H1 (cell line): ENCODE measurements around the gene DNA2. TPM values are rescaled to one million over a fixed set of nuclear protein-coding genes. Genes with fewer than 3 reads are reported as not detected.

Experiments used
- ATF3 ChIP-seq: IDR thresholded peaks from 2 replicates; pipeline ENCODE4 v1.6.1; 2011; ENCODE audit warnings: low read depth, mild to moderate bottlenecking, low read length; ENCODE audit not compliant: insufficient read depth
- BCL11A ChIP-seq, 2 experiments: IDR thresholded peaks; one replicate each; pipeline ENCODE4 v1.6.1; 2011; ENCODE audit warnings: low read depth in 2 of 2, low read length in 2 of 2, mild to moderate bottlenecking in 2 of 2
- CEBPB ChIP-seq: IDR thresholded peaks from 2 replicates; pipeline ENCODE4 v1.6.1; 2012; ENCODE audit warnings: low read depth, low read length
- E2F6 ChIP-seq: IDR thresholded peaks from 2 replicates; pipeline ENCODE4 v1.6.1; 2012; ENCODE audit warnings: inconsistent platforms
- EZH2 ChIP-seq: fragments of 200-600 bp; sonication (generic); IDR thresholded peaks from 2 replicates; pipeline ENCODE4 v1.7.1; 2012; ENCODE audit warnings: low read depth, mild to moderate bottlenecking, moderate library complexity, low read length, inconsistent platforms; ENCODE audit not compliant: severe bottlenecking
- HDAC2 ChIP-seq, 2 experiments: fragments of 300-600 bp in 1 of 2; sonication (generic) in 1 of 2; IDR thresholded peaks; 2 replicates each; pipeline ENCODE4 v1.6.1; 2011 to 2012; ENCODE audit warnings: low read depth in 2 of 2, low read length in 2 of 2, mild to moderate bottlenecking in 2 of 2, moderate library complexity in 2 of 2, borderline replicate concordance in 1 of 2, inconsistent platforms in 1 of 2
- HDAC6 ChIP-seq: IDR thresholded peaks from one replicate; pipeline ENCODE4 v1.7.1; 2012; ENCODE audit warnings: low read depth, mild to moderate bottlenecking, inconsistent platforms, low read length, moderate library complexity
- NRF1 ChIP-seq: IDR thresholded peaks from 2 replicates; pipeline ENCODE4 v1.6.1; 2011; ENCODE audit warnings: mild to moderate bottlenecking, low read depth, low read length, improper control_type of control experiment
- PHF8 ChIP-seq: fragments of 200-600 bp; sonication (generic); conservative IDR thresholded peaks from 2 replicates; pipeline ENCODE4 v1.7.1; 2012; ENCODE audit warnings: low read depth, mild to moderate bottlenecking, inconsistent platforms, low read length, moderate library complexity
- POU5F1 ChIP-seq: IDR thresholded peaks from 2 replicates; pipeline ENCODE4 v1.6.1; 2011; ENCODE audit warnings: low read depth, mild to moderate bottlenecking, low read length, moderate library complexity
- RAD21 ChIP-seq, 2 experiments: IDR thresholded peaks in 1 of 2; conservative IDR thresholded peaks in 1 of 2; 2 replicates each; pipeline ENCODE4 v1.6.1; 2011; ENCODE audit warnings: low read depth in 2 of 2, low read length in 2 of 2, improper control_type of control experiment in 1 of 2, inconsistent platforms in 1 of 2, mild to moderate bottlenecking in 1 of 2, moderate library complexity in 1 of 2
- SP1 ChIP-seq: IDR thresholded peaks from 2 replicates; pipeline ENCODE4 v1.6.1; 2011; ENCODE audit warnings: low read depth, low read length
- TEAD4 ChIP-seq: IDR thresholded peaks from 2 replicates; pipeline ENCODE4 v1.6.1; 2012; ENCODE audit warnings: low read depth, low read length, inconsistent platforms, mixed read lengths
- polyA plus RNA-seq, 7 experiments: library from polyadenylated mRNA; depleted of rRNA in 3 of 7; stranded (reverse) in 5 of 7; unstranded in 2 of 7; fragments of >200 nt in 5 of 7; fragments of 200-250 nt in 2 of 7; gene quantifications; 1 replicate in 5 of 7; 2 replicates in 1 of 7; 4 replicates in 1 of 7; pipeline versions ENCODE4 v1.2.1 to v1.2.3, GENCODE V29; 2011 to 2013; ENCODE audit warnings: missing spikeins in 2 of 7, mixed read lengths in 2 of 7
- total RNA-seq: library from RNA; stranded (reverse); fragmentation: NEBNext Ultra II Directional; extraction: Animal tissue kit (Norgen Biotek cat#: 25700); gene quantifications from 2 replicates; pipeline ENCODE4 v1.2.1, GENCODE V29; 2021

Gene DNA2
- total and polyA plus RNA-seq, 2 of the 8 experiments (the other 6 are each of a cell fraction or from before 2014, with no cell fraction given), result 16.0 to 57.9 TPM

GRCh38 chr10:68406815-68407548 lies 64.8 kb downstream of the DNA2 start, which contains the start of gene RUFY2 (continued):
- TF ChIP-seq HDAC2 (IDR thresholded peaks at IDR 0.05; ENCODE audit: borderline replicate concordance in 1 of 2, low read depth in 2 of 2, low read length in 2 of 2), result peak in 1 of 2 experiments; percentile 22; a peak in 2 of 4 replicates
- TF ChIP-seq ATF3, result no peak
- TF ChIP-seq EZH2, result no peak
- no peak for TF ChIP-seq CEBPB
- peak; percentile 92 for TF ChIP-seq PHF8
- TF ChIP-seq RAD21 (IDR thresholded peaks at IDR 0.05 in 1 of 2, conservative IDR thresholded peaks at IDR 0.05 in 1 of 2; ENCODE audit: low read depth in 2 of 2, low read length in 2 of 2), result peak in 1 of 2 experiments; percentile 26; a peak in 1 of 4 replicates
- TF ChIP-seq SP1, result no peak
- no peak for TF ChIP-seq TEAD4
- TF ChIP-seq BCL11A (IDR thresholded peaks at IDR 0.05; ENCODE audit: low read depth in 2 of 2, low read length in 2 of 2), result no peak
- TF ChIP-seq E2F6, result peak; percentile 75
- TF ChIP-seq NRF1, result no peak
- no peak for TF ChIP-seq HDAC6
- no peak for TF ChIP-seq POU5F1
